Central memory CD8-positive, alpha-beta T cell (primary cell): ENCODE measurements around the gene GABRR1.

Experiments
- ATAC-seq: fragments of 150-1000 bp; cut with Tn5 transposase; replicated peaks from 2 replicates; pipeline ENCODE4 v1.10.0; 2022; ENCODE audit warnings: mild to moderate bottlenecking, moderate FRiP score, moderate number of reproducible peaks; ENCODE audit not compliant: poor library complexity, severe bottlenecking; ENCODE audit errors: extremely low read depth
- DNase-seq, 2 donors: peaks; one replicate each; pipeline ENCODE4 v3.0.0; 2021; ENCODE audit warnings: low spot score in 2 of 2
- H3K27ac Mint-ChIP-seq: one replicate; pipeline ENCODE4 v1.8.0; 2022; ENCODE audit warnings: low read depth, mild to moderate bottlenecking, moderate library complexity, mixed read lengths
- H3K27me3 Mint-ChIP-seq: one replicate; pipeline ENCODE4 v1.8.0; 2022; ENCODE audit warnings: mixed read lengths
- H3K36me3 Mint-ChIP-seq: one replicate; pipeline ENCODE4 v1.8.0; 2022; ENCODE audit warnings: mild to moderate bottlenecking, moderate library complexity, mixed read lengths; ENCODE audit not compliant: insufficient read depth
- H3K4me1 Mint-ChIP-seq: one replicate; pipeline ENCODE4 v1.8.0; 2022; ENCODE audit warnings: mixed read lengths
- H3K4me3 Mint-ChIP-seq: one replicate; pipeline ENCODE4 v1.8.0; 2022; ENCODE audit warnings: mild to moderate bottlenecking, moderate library complexity, mixed read lengths
- H3K9me3 Mint-ChIP-seq: one replicate; pipeline ENCODE4 v1.8.0; 2022; ENCODE audit warnings: mixed read lengths

GABRR1 gene

DNA sequence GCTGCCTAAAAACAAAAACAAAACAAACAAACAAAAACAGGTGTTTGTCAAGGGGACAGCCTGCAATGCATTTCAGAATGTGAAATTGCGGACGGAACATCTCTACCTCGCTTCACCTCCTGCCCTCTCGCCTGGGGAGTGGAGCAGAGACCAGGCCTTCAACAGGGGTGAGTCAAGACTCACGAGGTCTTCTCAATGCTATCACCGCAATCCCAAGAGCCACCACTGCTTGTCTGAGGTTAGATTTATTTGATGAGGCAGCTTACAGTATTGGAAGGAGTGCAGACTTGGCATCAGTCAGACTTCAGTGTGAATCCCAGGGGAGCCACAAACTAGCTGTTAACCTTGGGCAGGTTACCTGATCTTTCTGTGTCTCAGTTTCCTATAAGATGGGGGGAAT, 7.7 kb downstream of the GABRR1 start:
- no peaks in the 10 kb centered on the region for H3K4me1 Mint-ChIP-seq
- no peaks in the 10 kb centered on the region for H3K36me3 Mint-ChIP-seq
- peaks cover 26% of the 10 kb centered on the region for H3K27me3 Mint-ChIP-seq
- H3K4me3 Mint-ChIP-seq: no peak overlapping the region
- no peak for DNase-seq
- no peak overlapping the region for H3K27ac Mint-ChIP-seq
- no peak for ATAC-seq
- H3K9me3 Mint-ChIP-seq: no peaks in the 10 kb centered on the region

DNA sequence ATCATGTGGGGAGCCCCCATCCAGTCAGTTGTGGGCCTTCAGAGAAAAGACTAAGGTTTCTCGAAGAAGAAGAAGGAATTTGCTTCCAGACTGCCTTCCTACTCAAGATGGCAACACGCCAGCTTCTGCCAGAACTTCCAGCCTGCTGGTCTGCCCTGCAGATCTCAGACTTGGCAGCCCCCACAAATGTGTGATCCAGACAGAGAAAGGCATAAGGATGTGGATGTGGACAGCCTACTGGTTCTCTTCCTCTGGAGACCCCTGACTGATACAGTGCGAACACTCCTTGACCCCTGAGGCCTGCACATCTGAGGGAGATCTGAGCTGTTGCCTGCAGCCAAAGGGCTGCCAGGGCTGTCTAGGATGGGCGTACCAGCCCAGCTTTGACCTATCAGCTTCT, 8.6 kb downstream of the GABRR1 start:
- H3K36me3 Mint-ChIP-seq: no peaks in the 10 kb centered on the region
- H3K27ac Mint-ChIP-seq: no peak overlapping the region
- H3K4me1 Mint-ChIP-seq: no peaks in the 10 kb centered on the region
- ATAC-seq (no peak), DNase-seq (no peak)
- peaks cover 26% of the 10 kb centered on the region for H3K27me3 Mint-ChIP-seq
- H3K9me3 Mint-ChIP-seq: no peaks in the 10 kb centered on the region
- no peak overlapping the region for H3K4me3 Mint-ChIP-seq

DNA sequence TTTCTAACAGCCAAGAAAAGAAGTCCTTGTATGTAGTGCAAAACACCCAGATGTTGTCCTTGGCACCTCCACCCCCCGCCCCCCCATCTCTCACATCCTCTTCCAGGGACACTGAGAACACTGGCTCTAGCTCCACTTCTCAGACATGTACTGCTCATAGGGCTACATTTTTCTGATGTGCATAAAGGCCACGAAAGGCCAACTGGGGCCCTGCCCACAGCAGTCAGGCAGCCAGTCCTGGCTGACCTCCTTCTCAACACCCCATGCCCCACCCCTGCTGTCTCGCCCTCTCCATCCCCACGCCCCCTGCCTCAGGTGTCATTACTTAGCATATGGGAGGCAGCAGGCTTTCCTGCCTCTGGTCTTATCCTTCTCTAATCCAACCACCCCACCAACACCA, 11.3 kb downstream of the GABRR1 start:
- Mint-ChIP-seq H3K27ac (no peak overlapping the region), H3K27me3 (peaks cover 6% of the 10 kb centered on the region), H3K36me3 (no peaks in the 10 kb centered on the region), H3K4me3 (no peak overlapping the region), H3K4me1 (no peaks in the 10 kb centered on the region), H3K9me3 (no peaks in the 10 kb centered on the region)
- ATAC-seq (no peak), DNase-seq (no peak)

- no peaks in the 10 kb centered on the region for H3K4me1 Mint-ChIP-seq
- H3K27ac Mint-ChIP-seq: no peak overlapping the region
- ATAC-seq: no peak
Observed at GRCh38 chr6:89204096-89204495, 13.1 kb downstream of the GABRR1 start.

DNA sequence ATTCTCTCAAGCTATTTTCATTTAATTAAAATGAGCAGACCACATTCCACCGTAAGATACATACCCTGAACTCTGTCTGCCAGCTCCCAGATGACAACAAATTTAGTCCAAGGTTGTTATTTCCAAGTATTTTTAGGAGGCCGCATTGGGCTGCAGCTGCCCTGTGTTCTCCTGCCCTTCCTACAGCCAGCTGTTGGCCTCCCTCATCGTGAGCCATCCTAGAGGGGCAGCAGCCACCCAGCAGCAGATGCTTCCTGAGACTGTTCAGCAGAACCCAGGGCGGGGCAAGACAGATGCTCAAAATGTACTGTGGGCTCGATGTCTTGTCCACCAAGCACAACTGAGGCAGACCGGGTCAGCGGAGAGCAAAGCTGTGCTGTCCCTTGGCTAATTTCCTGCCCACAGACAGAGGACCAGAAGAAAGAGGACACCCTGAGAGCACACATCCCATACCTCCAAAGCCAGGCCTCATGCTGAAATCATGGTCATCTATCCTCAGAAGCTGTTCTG, 16.4 kb downstream of the GABRR1 start:
- DNase-seq: no peak
- H3K9me3 Mint-ChIP-seq: peaks cover 5% of the 10 kb centered on the region
- H3K36me3 Mint-ChIP-seq: no peaks in the 10 kb centered on the region
- H3K4me3 Mint-ChIP-seq: no peak overlapping the region
- no peak overlapping the region for H3K27ac Mint-ChIP-seq
- no peaks in the 10 kb centered on the region for H3K4me1 Mint-ChIP-seq
- peaks cover 8% of the 10 kb centered on the region for H3K27me3 Mint-ChIP-seq
- ATAC-seq: no peak

More at GRCh38 chr6:89204096-89204495, 13.1 kb downstream of the GABRR1 start:
- no peak overlapping the region for H3K4me3 Mint-ChIP-seq
- no peaks in the 10 kb centered on the region for H3K9me3 Mint-ChIP-seq
- no peaks in the 10 kb centered on the region for H3K36me3 Mint-ChIP-seq
- DNase-seq: no peak
- H3K27me3 Mint-ChIP-seq: peaks cover 8% of the 10 kb centered on the region

- Mint-ChIP-seq H3K36me3 (no peaks in the 10 kb centered on the region), H3K4me1 (no peaks in the 10 kb centered on the region), H3K27ac (no peak overlapping the region), H3K27me3 (peaks cover 8% of the 10 kb centered on the region), H3K4me3 (no peak overlapping the region), H3K9me3 (peaks cover 9% of the 10 kb centered on the region)
- ATAC-seq: no peak
- DNase-seq: no peak
Observed at GRCh38 chr6:89199579-89199978, 17.6 kb downstream of the GABRR1 start.

DNA sequence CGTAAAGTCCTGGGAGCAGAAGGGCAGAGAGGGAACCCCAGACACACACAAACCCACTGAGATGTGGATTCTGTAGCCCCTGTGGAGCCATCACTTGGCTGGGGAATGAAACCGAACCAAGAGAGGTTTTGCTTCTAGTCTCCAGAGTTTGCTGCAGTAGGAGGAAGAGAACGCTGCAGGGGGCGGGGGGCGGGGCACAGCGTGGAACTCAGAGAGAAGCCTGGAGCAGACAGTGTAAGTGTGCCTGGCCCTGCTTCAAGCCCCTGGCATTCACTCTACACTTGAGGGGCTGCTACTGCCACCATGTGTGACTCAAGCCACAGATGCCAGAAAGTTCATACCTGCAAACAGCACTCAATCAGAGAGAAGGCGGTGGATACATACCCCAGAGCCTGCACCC, 18.9 kb downstream of the GABRR1 start:
- H3K9me3 Mint-ChIP-seq: peaks cover 12% of the 10 kb centered on the region
- H3K4me1 Mint-ChIP-seq: no peaks in the 10 kb centered on the region
- H3K27me3 Mint-ChIP-seq: peaks cover 10% of the 10 kb centered on the region
- H3K36me3 Mint-ChIP-seq: no peaks in the 10 kb centered on the region
- no peak overlapping the region for H3K4me3 Mint-ChIP-seq
- no peak overlapping the region for H3K27ac Mint-ChIP-seq
- DNase-seq (no peak), ATAC-seq (no peak)

GRCh38 chr6:89197141-89197540, 20.0 kb downstream of the GABRR1 start:
- Mint-ChIP-seq H3K4me3 (no peak overlapping the region), H3K4me1 (no peaks in the 10 kb centered on the region), H3K9me3 (peaks cover 12% of the 10 kb centered on the region), H3K36me3 (no peaks in the 10 kb centered on the region), H3K27ac (no peak overlapping the region), H3K27me3 (peaks cover 21% of the 10 kb centered on the region)
- DNase-seq (no peak), ATAC-seq (no peak)

DNA sequence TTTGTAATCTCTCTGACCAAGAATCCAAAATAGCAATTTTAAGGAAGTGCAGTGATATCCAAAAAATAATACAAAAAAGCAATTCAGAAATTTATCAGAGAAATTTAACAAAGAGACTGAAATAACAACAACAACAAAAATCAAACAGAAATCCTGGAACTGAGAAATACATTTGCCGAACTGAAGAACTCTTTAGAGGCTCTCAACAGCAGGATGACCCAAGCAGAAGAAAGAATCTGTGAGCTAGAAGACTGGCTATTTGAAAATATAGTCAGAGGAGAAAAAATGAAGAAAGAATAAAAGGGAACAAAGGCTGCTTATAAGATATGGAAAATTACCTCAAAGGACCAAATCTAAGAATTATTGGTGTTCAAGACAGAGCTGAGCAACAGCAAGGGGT, 22.6 kb downstream of the GABRR1 start:
- H3K36me3 Mint-ChIP-seq: no peaks in the 10 kb centered on the region
- no peak for ATAC-seq

DNA sequence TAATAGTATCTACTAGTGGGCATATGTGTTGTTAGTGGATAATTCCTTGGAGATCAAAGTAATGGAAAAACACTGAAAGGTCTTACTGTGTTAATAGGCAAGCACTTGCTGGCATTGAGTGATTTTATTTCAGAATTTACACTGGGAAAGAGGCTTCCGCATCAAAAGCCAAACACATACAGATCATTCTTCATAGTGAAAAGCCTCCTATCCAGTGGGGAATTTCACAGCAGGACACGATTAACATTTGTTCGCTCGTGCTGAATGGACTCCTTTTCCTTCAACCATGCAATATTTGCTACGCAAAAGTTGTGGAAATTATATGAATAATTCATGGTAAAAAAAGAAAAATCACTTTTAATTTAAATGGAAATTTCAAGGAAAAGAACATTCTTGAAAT, 26.4 kb downstream of the GABRR1 start:
- H3K4me3 Mint-ChIP-seq: no peak overlapping the region
- peaks cover 7% of the 10 kb centered on the region for H3K9me3 Mint-ChIP-seq
- DNase-seq: no peak
- H3K36me3 Mint-ChIP-seq: no peaks in the 10 kb centered on the region
- H3K27ac Mint-ChIP-seq: no peak overlapping the region
- no peaks in the 10 kb centered on the region for H3K4me1 Mint-ChIP-seq
- H3K27me3 Mint-ChIP-seq: peaks cover 46% of the 10 kb centered on the region
- no peak for ATAC-seq

More for the DNA sequence above, 22.6 kb downstream of the GABRR1 start:
- Mint-ChIP-seq H3K27ac (no peak overlapping the region), H3K4me1 (no peaks in the 10 kb centered on the region), H3K27me3 (peaks cover 31% of the 10 kb centered on the region), H3K9me3 (peaks cover 12% of the 10 kb centered on the region), H3K4me3 (no peak overlapping the region)
- DNase-seq: no peak

DNA sequence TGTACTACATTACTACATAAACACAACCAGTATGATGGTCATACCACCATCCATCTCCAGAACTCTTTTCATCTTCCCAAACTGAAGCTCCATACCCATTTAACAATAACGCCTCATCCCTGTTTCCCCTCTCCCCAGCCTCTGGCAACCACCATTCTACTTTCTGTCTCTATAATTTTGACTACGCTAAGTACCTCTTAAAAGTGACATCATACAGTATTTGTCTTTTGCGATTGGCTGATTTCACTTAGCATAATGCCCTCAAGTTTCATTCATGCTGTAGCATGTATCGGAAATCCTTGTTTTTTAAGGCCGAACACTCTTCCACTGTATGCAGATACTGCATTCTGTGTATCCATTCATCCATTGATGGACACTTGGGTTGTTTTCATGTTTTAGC, 29.7 kb downstream of the GABRR1 start:
- Mint-ChIP-seq H3K9me3 (no peaks in the 10 kb centered on the region), H3K36me3 (no peaks in the 10 kb centered on the region), H3K4me3 (no peak overlapping the region), H3K4me1 (no peaks in the 10 kb centered on the region), H3K27ac (no peak overlapping the region), H3K27me3 (peaks cover 47% of the 10 kb centered on the region)
- DNase-seq (no peak), ATAC-seq (no peak)

GRCh38 chr6:89186762-89187161, 30.4 kb downstream of the GABRR1 start:
- Mint-ChIP-seq H3K9me3 (no peaks in the 10 kb centered on the region), H3K36me3 (no peaks in the 10 kb centered on the region), H3K4me1 (no peaks in the 10 kb centered on the region), H3K4me3 (no peak overlapping the region), H3K27me3 (peaks cover 44% of the 10 kb centered on the region), H3K27ac (no peak overlapping the region)
- no peak for DNase-seq
- no peak for ATAC-seq

DNA sequence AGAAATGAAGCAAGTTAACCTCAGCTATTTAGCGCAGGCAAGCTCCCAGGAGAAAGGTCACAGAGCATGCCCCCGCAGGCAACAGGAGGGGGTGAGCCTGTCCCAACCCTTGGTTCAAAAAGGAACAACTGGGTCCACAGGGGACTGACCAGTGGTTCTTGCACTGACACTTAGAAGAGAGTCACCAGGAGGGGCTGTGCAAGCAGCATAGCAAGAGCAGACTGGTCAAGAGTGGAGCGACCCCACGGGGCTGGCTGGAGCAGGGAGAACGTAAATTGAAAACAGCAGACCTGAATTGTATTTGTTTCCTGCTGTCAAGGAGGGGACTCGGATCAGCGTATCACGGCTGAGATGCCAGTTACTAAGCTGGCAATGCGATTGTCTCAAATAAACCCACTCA, 32.8 kb downstream of the GABRR1 start:
- H3K27ac Mint-ChIP-seq: no peak overlapping the region
- ATAC-seq: no peak

GRCh38 chr6:89183294-89183693, 33.9 kb downstream of the GABRR1 start:
- no peak for DNase-seq
- no peak overlapping the region for H3K4me3 Mint-ChIP-seq
- no peak overlapping the region for H3K27ac Mint-ChIP-seq
- H3K9me3 Mint-ChIP-seq: no peaks in the 10 kb centered on the region
- H3K36me3 Mint-ChIP-seq: peaks cover 2% of the 10 kb centered on the region
- no peaks in the 10 kb centered on the region for H3K4me1 Mint-ChIP-seq
- peaks cover 44% of the 10 kb centered on the region for H3K27me3 Mint-ChIP-seq
- no peak for ATAC-seq

More for the DNA sequence above, 32.8 kb downstream of the GABRR1 start:
- H3K36me3 Mint-ChIP-seq: peaks cover 2% of the 10 kb centered on the region
- no peak overlapping the region for H3K4me3 Mint-ChIP-seq
- no peak for DNase-seq
- peaks cover 50% of the 10 kb centered on the region for H3K27me3 Mint-ChIP-seq
- no peaks in the 10 kb centered on the region for H3K4me1 Mint-ChIP-seq
- no peaks in the 10 kb centered on the region for H3K9me3 Mint-ChIP-seq
